NCI-H82 treated with DMSO at 0.1 percent for 48 hours (cell line): Measurements from ENCODE around the gene PRMT2.
A peak's percentile ranks its signal among the peaks of the same experiment; 100 is the strongest.
"Not testable (repeated sequence)": the region's sequence is repeated elsewhere in the genome, so short reads cannot be mapped to it uniquely, and the experiment has no call there.

Source experiments
- DNase-seq: peaks from one replicate; lab custom pipeline; 2025; ENCODE audit not compliant: unreplicated experiment; lab: John Stamatoyannopoulos, UW

Gene PRMT2

DNA sequence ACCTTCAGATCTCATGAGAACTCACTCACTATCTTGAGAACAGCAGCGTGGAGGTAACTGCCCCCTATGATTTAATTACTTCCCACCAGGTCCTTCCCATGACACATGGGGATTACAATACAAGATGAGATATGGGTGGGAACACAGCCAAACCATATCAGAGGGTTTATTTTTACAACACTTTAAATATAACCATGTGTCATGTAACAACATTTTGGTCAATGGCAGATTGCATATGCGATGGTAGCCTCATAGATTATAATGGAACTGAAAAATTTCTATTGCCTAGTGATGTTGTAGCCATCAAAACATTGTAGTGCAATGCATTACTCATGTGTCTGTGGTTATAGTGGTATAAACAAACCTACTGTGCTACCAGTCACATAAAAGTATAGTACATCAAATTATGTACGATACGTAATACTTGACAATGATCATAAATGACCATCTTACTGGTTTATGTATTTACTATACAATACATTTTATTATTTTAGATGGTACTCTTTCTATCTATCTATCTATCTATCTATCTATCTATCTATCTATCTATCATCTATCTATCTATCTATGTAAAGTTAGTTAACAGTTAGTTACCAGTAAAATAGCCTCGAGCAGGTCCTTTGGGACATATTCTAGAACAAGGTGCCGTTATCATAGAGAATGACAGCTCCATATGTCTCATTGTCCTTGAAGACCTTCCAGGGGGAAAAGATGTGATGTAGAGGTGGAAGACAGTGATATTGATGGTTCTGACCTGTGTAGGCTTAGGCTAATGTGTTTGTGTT is 18.0 kb upstream of the PRMT2 start:
- no peak for DNase-seq

- no peak for DNase-seq
Measured at GRCh38 chr21:46618738-46619379, 16.6 kb upstream of the PRMT2 start.

- DNase-seq: no peak
Measured at GRCh38 chr21:46619846-46620245, 15.6 kb upstream of the PRMT2 start.

DNA sequence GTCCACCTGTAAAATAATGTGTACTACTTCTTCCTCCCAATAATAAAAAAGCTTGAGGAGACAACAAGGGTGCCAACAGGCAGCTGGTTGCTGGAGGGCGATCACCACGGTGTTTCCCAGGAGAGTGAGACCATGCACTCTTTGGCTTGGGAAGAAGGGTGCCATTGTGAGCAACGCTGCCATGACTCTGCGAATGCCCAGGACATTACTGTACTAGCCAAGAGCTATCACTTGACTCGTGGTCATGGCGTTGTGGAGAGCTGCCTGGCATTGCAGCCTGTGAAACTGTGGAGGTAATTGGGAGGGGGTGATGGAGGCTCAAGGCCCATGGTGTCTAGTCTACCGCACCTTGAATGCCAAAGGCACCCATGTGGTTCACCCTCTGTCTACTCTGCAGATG is 14.6 kb upstream of the PRMT2 start:
- DNase-seq: no peak

GRCh38 chr21:46621457-46622182 is 13.9 kb upstream of the PRMT2 start:
- DNase-seq: no peak

DNA sequence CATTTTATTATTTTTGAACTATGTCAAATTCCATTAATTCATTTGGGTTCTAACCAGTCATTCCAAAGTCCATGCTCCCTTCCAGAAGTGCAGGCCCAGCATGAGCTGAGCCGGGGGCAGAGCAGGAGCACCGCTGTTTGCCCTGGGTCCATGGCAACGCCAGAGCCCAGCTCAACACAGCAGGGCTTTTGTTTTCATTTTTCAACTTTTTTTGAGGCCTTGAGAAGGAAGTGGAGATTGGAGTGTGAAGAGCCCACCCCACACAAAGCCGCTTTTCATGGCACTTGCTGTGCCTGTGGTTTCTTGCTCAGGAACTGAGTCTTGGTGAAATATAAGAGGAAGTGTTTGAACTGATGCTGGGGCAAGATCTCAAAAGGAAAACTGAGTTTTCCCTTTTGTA is 13.2 kb upstream of the PRMT2 start:
- no peak for DNase-seq

DNA sequence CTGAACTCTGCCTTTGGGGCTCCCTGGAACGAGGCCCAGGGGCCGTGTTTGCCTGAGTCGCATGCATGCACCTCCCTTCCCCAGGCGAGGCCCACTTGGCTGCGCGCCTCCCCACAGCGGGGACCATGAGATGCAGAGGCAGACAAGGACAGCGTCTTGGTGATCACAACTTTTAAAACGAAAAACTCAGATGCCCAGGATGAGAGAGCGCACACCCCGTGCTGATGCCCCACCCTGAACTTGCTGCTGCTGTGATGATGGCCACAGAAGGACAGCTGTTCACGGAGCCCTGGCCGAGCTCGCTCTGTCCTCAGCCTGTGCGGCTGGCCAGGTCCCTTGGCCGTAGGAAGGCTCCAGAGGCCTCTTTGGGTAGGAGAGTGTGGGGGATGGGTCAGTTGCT is 11.4 kb upstream of the PRMT2 start:
- no peak for DNase-seq

DNA sequence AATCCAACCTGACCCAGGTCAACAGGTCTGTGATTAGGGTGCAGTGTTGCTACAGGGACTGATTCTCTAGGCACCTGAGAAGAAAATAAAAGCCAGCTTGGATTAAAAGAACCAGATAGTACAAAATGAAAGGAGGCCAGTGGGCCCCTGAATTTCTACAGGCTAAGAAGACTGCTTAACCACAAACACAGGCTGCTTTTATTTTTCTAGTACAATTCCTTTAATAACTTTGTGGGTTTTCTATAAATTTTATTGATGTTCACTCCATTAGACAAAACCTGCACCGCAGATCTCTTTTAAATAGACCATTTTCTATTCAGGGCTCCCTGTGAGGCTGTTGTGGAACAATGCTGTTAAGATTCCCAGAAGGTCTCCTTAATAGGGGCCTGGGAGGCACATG is 9.7 kb upstream of the PRMT2 start:
- no peak for DNase-seq

GRCh38 chr21:46626536-46626935 is 8.9 kb upstream of the PRMT2 start:
- DNase-seq: no peak

DNA sequence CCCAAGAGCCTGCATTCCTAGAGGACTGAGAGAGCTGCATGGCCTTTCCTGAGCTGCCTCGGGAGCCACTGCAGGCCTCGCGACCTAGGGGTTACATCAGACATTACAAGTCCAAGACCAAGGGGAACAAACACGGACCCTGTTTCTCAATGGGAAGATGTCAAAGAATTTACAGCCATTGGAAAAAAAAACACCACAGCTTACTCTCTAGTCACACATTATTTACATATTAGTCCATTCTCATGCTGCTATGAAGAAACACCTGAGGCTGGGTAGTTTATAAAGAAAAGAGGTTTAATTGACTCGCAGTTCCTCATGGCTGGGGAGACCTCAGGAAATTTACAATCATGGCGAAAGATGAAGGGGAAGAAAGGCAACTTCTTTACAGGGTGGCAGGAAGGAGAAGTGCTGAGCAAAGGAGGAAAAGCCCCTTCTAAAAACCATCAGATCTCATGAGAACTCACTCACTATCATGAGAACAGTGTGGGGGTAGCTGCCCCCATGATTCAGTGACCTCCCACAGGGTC is 8.4 kb upstream of the PRMT2 start:
- no peak for DNase-seq

GRCh38 chr21:46627726-46628125 is 7.7 kb upstream of the PRMT2 start:
- DNase-seq: no peak

DNA sequence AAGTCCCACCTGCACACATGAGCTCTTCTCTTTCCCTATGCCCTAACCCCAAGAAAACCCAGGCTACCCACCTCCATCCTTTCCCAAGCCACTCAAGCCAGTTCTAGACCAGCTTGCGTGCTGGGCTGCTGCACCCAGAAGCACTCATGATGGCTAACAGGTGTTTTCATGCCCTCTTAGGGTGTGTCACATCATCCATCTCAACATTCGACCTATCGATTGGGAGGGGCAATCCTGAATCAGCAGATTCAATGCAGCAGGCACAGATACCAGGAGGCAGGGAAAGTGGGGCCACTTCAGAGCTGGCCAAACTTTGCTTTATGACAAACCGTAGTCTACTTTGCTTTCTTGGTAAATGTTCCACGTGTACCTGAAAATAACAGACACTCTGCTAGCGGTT is 6.6 kb upstream of the PRMT2 start:
- DNase-seq: no peak

GRCh38 chr21:46630915-46631314 is 4.6 kb upstream of the PRMT2 start:
- DNase-seq: not testable (repeated sequence)

GRCh38 chr21:46633566-46633965 is 1.9 kb upstream of the PRMT2 start:
- DNase-seq: no peak

DNA sequence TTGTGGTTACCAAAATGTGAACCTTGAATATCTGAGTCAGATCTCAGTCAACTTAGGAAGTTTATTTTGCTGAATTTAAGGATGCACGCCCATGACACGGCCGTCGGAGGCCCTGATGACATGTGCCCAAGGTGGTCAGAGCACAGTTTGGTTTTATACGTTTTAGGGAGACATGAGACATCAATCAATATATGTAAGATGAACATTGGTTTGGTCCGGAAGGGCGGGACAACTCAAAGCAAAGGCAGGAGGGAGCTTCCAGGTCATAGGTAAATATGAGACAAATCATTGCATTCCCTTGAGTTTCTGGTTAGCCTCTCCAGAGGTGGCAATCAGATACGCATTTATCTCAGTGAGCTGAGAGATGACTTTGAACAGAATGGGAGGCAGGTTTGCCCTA is 1.0 kb upstream of the PRMT2 start:
- DNase-seq: no peak

DNA sequence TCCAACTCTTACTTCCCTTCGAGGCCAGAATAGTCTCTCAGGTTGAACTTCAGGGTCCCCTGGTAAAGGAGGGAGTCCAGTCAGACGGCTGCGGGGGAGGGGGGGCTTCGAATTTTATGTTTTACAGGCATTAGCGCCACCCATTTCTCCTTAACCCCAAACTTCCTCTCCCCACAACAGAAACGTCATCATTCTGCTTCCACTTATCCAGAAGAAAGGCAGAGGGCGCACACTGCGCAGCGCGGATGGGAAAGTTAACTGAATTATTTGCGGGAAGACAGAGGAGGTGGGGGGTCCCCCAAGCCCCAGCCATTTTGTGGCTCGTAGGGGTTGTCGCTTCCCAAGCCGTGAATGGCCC is 529 bp upstream of the PRMT2 start:
- DNase-seq: peak; percentile 28

GRCh38 chr21:46636181-46636512 is 673 bp downstream of the PRMT2 start:
- no peak for DNase-seq

DNA sequence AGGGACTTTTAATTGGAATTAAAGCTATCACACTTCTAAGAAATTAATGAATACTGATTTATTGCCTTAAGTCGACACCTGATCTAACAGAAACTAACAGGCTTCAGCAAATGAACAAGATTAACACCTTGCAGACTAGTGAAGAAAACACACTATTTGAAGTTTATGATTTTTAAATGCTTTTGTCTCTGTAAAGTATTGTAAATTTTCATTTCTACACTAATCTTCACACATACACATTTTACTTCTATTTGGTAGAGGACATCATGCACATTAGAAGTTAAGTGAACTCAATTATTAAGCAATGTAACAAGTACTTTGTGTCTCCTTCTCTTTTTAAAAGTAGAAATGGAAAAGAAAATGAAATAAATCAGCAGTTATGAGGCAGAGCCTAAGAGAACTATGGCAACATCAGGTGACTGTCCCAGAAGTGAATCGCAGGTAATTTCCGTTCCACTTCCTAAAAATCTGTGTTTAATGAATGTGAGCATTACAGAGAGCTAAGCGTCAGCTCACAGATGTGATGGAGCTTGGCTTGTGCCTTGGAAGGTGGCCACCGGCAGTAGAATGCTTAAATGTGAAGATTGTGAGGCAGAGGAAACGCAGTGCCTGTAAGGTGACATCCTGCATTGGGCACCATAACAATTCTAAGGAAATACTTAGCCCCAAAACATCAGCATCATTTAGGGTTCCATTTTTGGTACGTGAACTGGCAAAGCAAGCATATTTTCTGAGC is 1.2 kb downstream of the PRMT2 start:
- no peak for DNase-seq

- DNase-seq: no peak
Measured at GRCh38 chr21:46637952-46638746, 2.7 kb downstream of the PRMT2 start.

GRCh38 chr21:46639489-46640386 is 4.3 kb downstream of the PRMT2 start:
- DNase-seq: no peak
